ENCODE measurements around the gene PLAGL1. TPM values are rescaled to one million over a fixed set of nuclear protein-coding genes. Genes with fewer than 3 reads are reported as not detected.

Gene PLAGL1
- total and polyA plus RNA-seq, 2 of the 8 experiments (the other 6 are each of a cell fraction or from before 2014, with no cell fraction given) = 0.94 to 1.1 TPM

DNA sequence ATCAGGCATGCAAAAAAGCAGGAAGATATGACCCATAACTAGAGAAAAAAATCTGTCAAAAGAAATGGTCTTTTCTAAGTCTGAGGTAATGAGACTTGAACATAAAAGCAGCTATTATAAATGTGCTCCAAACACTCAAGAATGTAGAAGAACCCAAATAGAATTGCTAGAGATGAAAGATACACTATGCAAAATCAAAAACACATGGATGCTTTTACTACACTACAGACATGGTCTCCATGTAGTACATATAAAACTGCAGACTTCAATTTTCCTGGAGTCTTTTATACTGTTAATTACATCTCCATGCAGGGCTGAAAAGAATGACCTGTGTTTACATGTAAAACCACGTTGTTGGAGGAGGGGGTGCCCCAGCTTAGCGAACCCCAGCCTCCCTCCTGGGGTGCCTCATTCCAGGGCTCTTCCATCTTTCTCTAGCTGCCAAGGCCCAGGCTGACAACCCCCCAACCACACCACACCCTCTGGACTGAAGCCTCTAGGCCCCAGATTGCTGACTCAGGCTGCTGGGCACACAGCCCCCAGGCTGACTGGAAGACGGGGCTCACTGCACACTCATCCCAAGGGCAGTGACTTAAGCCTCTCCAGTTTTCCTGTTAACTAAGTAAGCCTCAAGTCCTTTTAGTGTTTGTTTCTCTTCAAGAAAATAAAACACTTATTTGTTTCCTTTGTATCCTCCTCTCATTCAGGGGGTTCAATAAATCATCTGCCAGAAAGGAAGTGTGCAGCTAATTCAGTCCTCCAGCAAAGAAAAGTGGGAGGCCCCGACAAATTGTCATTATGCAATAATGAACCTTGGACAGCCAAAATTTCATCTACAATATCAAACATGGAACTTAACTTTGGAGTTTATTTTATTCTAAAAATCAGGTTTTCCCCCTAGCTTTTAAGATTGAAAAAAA, 26.0 kb upstream of the PLAGL1 start:
- DNase-seq (ENCODE audit: low read depth in 1 of 2, low spot score in 2 of 2) = no peak
- Histone ChIP-seq H3K4me2 (ENCODE audit: insufficient read depth in 1 of 2, low read depth in 2 of 2, low read length in 2 of 2) (no peak overlapping the region), H2BK12ac (ENCODE audit: low read depth, low read length) (no peak overlapping the region), H4K91ac (replicated peaks; ENCODE audit: insufficient read length, low read length) (no peak overlapping the region), H3K9me3 (ENCODE audit: insufficient read depth in 2 of 2, low read depth in 1 of 2, low read length in 1 of 2) (no peaks in the 10 kb centered on the region), H3K23ac (ENCODE audit: insufficient read length) (no peak overlapping the region), H4K5ac (ENCODE audit: insufficient read length, low read depth, low read length) (no peak overlapping the region), H3K36me3 (ENCODE audit: control insufficient read depth in 2 of 4, insufficient read depth in 4 of 4, low read length in 3 of 4) (no peaks in the 10 kb centered on the region; a peak in 1 of 8 replicates), H3K18ac (ENCODE audit: extremely low read depth, low read length) (no peak overlapping the region; the same call in 1 of the 2 replicates), H2BK5ac (ENCODE audit: low read depth, low read length) (no peak overlapping the region), H3K79me2 (ENCODE audit: control insufficient read depth in 1 of 2, insufficient read depth in 2 of 2, low read length in 2 of 2) (no peaks in the 10 kb centered on the region), H2BK120ac (replicated peaks; ENCODE audit: low read depth, low read length) (no peak overlapping the region), H3K4me1 (replicated peaks in 1 of 4; ENCODE audit: control insufficient read depth in 3 of 4, insufficient read depth in 4 of 4, low read length in 3 of 4) (peaks cover 0 to 3% (median 1%) of the 10 kb centered on the region in 4 experiments; a peak in 3 of 7 replicates), H3K23me2 (ENCODE audit: low read depth, low read length) (no peaks in the 10 kb centered on the region), H3K27me3 (replicated peaks in 1 of 4; ENCODE audit: control insufficient read depth in 3 of 4, extremely low read depth in 1 of 4, insufficient read depth in 3 of 4, low read length in 3 of 4) (no peaks in the 10 kb centered on the region), H4K20me1 (replicated peaks in 1 of 2; ENCODE audit: control insufficient read depth in 1 of 2, insufficient read depth in 2 of 2, low read length in 2 of 2) (no peaks in the 10 kb centered on the region), H3K56ac (replicated peaks; ENCODE audit: insufficient read length, low read depth, low read length) (no peak overlapping the region), H3K79me1 (ENCODE audit: low read depth, low read length) (no peaks in the 10 kb centered on the region), H4K8ac (ENCODE audit: extremely low read depth, insufficient read depth, low read length) (no peak overlapping the region), H3K27ac (ENCODE audit: low read depth, low read length) (no peak overlapping the region), H2BK20ac (ENCODE audit: low read length) (no peak overlapping the region), H2BK15ac (ENCODE audit: low read length) (no peak overlapping the region), H2AFZ (ENCODE audit: low read length) (no peak overlapping the region), H3K14ac (ENCODE audit: insufficient read length) (no peak overlapping the region), H3K9ac (replicated peaks in 1 of 4; ENCODE audit: extremely low read depth in 1 of 4, low read depth in 3 of 4, low read length in 3 of 4) (no peak overlapping the region), H2AK5ac (ENCODE audit: low read depth, low read length) (no peak overlapping the region), H3K4me3 (ENCODE audit: extremely low read depth in 1 of 4, insufficient read depth in 2 of 4, low read depth in 3 of 4, low read length in 4 of 4) (no peak overlapping the region), H3K4ac (replicated peaks; ENCODE audit: insufficient read length, low read depth, low read length) (no peak overlapping the region)
- ChIA-PET CTCF (ENCODE audit: partially characterized antibody) (interaction anchor here (0.6 to 9.6 kb wide), 7 partner anchors 14 to 533 kb away, joined by 3 to 70 read pairs (median 3); no protein-coding TSS in a partner anchor), POLR2A (ENCODE audit: partially characterized antibody) (no interaction called here)
- no peak for TF ChIP-seq SP4 (IDR thresholded peaks at IDR 0.05; ENCODE audit: low read length)
- TF ChIP-seq BACH1 (IDR thresholded peaks at IDR 0.05; ENCODE audit: low read length) = peak; percentile 82
- TF ChIP-seq MAFK (IDR thresholded peaks at IDR 0.05; ENCODE audit: low read depth, low read length) = peak; percentile 70; the same call in 1 of the 2 replicates
- FAIRE-seq = no peak
- 74% methylated on average over 4 of the region's 4 CpGs; no CpG with 5 or more reads in 1 of the 2 experiments for WGBS, 2 experiments (ENCODE audit: extremely low coverage in 1 of 2, insufficient coverage in 1 of 2, insufficient read length in 1 of 2, insufficient replicate concordance in 2 of 2, low coverage in 1 of 2, low lambda C conversion rate in 2 of 2, missing lambda C conversion rate in 1 of 2)
